Esophagus muscularis mucosa (tissue), 3 donors: ENCODE measurements around the gene TMTC2.

ENCODE experiments used
- CTCF ChIP-seq, 3 experiments: fragments of 200-600 bp in 2 of 3; fragments of 450-650 bp in 1 of 3; sonication (generic) in 2 of 3; IDR thresholded peaks; one replicate each; pipeline ENCODE4 v1.5.1; 2017 to 2019; ENCODE audit warnings: antibody characterized with exemption in 3 of 3, mild to moderate bottlenecking in 2 of 3, moderate library complexity in 1 of 3
- POLR2A ChIP-seq: fragments of 450-650 bp; IDR thresholded peaks from one replicate; pipeline ENCODE4 v1.6.1; 2017; ENCODE audit warnings: antibody characterized with exemption, moderate library complexity, mild to moderate bottlenecking, low read depth
- POLR2AphosphoS5 ChIP-seq, 2 donors: sonication (generic); formaldehyde crosslinking; IDR thresholded peaks; one replicate each; pipeline ENCODE4 v1.6.1; 2017; ENCODE audit warnings: antibody characterized with exemption in 2 of 2

DNA sequence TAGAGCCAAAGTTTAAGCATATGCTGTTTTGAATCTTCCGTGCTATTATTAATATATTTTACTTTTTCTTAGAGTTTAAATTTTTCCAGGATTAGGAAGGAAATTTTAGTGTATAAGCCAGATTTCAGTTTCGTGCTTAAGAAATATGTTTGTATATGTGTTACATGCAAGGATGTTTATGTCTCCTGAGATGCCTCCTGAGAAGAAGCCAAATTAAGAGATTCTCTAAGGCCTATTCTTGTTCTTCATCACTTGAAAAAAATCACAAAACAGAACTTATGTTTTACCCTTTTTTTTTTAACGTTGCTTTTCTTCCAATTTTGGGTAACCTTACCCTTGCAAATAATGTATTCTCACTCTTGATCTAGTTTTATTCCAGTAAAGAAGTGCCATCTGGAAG, 412.7 kb downstream of the TMTC2 start:
- TF ChIP-seq POLR2A (no peak), POLR2AphosphoS5 (IDR thresholded peaks at IDR 0.05) (no peak), CTCF (IDR thresholded peaks at IDR 0.05) (no peak)
